ENCODE data around the gene RBPJL. TPM values are rescaled to one million over a fixed set of nuclear protein-coding genes. Genes with fewer than 3 reads are reported as not detected.

RBPJL gene
- total and polyA plus RNA-seq, 2 of the 8 experiments (the other 6 are each of a cell fraction or from before 2014, with no cell fraction given) = 0.67 to 1.3 TPM

- H4K20me1 ChIP-seq (replicated peaks in 1 of 2; ENCODE audit: control insufficient read depth in 1 of 2, insufficient read depth in 2 of 2, low read length in 2 of 2) = peaks cover 1 to 4% of the 10 kb centered on the region in 2 experiments
Measured at GRCh38 chr20:45328451-45328850, 21.8 kb downstream of the RBPJL start.

More at GRCh38 chr20:45328451-45328850, 21.8 kb downstream of the RBPJL start:
- H3K23ac ChIP-seq (ENCODE audit: insufficient read length) = no peak overlapping the region
- H2BK15ac ChIP-seq (ENCODE audit: low read length) = no peak overlapping the region
- H3K4ac ChIP-seq (replicated peaks; ENCODE audit: insufficient read length, low read depth, low read length) = no peak overlapping the region
- H3K14ac ChIP-seq (ENCODE audit: insufficient read length) = no peak overlapping the region
- H2BK20ac ChIP-seq (ENCODE audit: low read length) = no peak overlapping the region
- 88% methylated on average over 4 of the region's 4 CpGs; no CpG with 5 or more reads in 1 of the 2 experiments for WGBS, 2 experiments (ENCODE audit: extremely low coverage in 1 of 2, insufficient coverage in 1 of 2, insufficient read length in 1 of 2, insufficient replicate concordance in 2 of 2, low coverage in 1 of 2, low lambda C conversion rate in 2 of 2, missing lambda C conversion rate in 1 of 2)
- DNase-seq (ENCODE audit: low read depth in 1 of 2, low spot score in 2 of 2) (no peak), FAIRE-seq (no peak)
- no peak overlapping the region for H2BK5ac ChIP-seq (ENCODE audit: low read depth, low read length)
- H3K27ac ChIP-seq (ENCODE audit: low read depth, low read length) = no peak overlapping the region
- H3K4me1 ChIP-seq (replicated peaks in 1 of 4; ENCODE audit: control insufficient read depth in 3 of 4, insufficient read depth in 4 of 4, low read length in 3 of 4) = no peaks in the 10 kb centered on the region; a peak in 1 of 7 replicates
- no peaks in the 10 kb centered on the region for H3K79me1 ChIP-seq (ENCODE audit: low read depth, low read length)
- no peak overlapping the region for H2AK5ac ChIP-seq (ENCODE audit: low read depth, low read length)
- H3K4me2 ChIP-seq (ENCODE audit: insufficient read depth in 1 of 2, low read depth in 2 of 2, low read length in 2 of 2) = no peak overlapping the region
- no peak overlapping the region for H3K56ac ChIP-seq (replicated peaks; ENCODE audit: insufficient read length, low read depth, low read length)
- no peak overlapping the region for H3K18ac ChIP-seq (ENCODE audit: extremely low read depth, low read length)
- H4K91ac ChIP-seq (replicated peaks; ENCODE audit: insufficient read length, low read length) = no peak overlapping the region
- no peak overlapping the region; the same call in 1 of the 2 replicates for H4K8ac ChIP-seq (ENCODE audit: extremely low read depth, insufficient read depth, low read length)
- H2BK120ac ChIP-seq (replicated peaks; ENCODE audit: low read depth, low read length) = no peak overlapping the region
- POLR2A ChIA-PET (ENCODE audit: partially characterized antibody) = interaction anchor here (1.2 kb wide), 1 partner anchor 19 kb away, joined by 4 read pairs; the partner anchor contains the start of gene SDC4
- no peaks in the 10 kb centered on the region for H3K27me3 ChIP-seq (replicated peaks in 1 of 4; ENCODE audit: control insufficient read depth in 3 of 4, extremely low read depth in 1 of 4, insufficient read depth in 3 of 4, low read length in 3 of 4)
- no peak overlapping the region for H2BK12ac ChIP-seq (ENCODE audit: low read depth, low read length)
- no peak overlapping the region for H3K4me3 ChIP-seq (ENCODE audit: extremely low read depth in 1 of 4, insufficient read depth in 2 of 4, low read depth in 3 of 4, low read length in 4 of 4)
- H3K79me2 ChIP-seq (ENCODE audit: control insufficient read depth in 1 of 2, insufficient read depth in 2 of 2, low read length in 2 of 2) = no peaks in the 10 kb centered on the region
- peaks cover 8 to 51% (median 36%) of the 10 kb centered on the region in 4 experiments for H3K36me3 ChIP-seq (ENCODE audit: control insufficient read depth in 2 of 4, insufficient read depth in 4 of 4, low read length in 3 of 4)
- no peaks in the 10 kb centered on the region for H3K9me3 ChIP-seq (ENCODE audit: insufficient read depth in 2 of 2, low read depth in 1 of 2, low read length in 1 of 2)
- H2AFZ ChIP-seq (ENCODE audit: low read length) = no peak overlapping the region
- H3K23me2 ChIP-seq (ENCODE audit: low read depth, low read length) = no peaks in the 10 kb centered on the region
- H4K5ac ChIP-seq (ENCODE audit: insufficient read length, low read depth, low read length) = no peak overlapping the region
- H3K9ac ChIP-seq (replicated peaks in 1 of 4; ENCODE audit: extremely low read depth in 1 of 4, low read depth in 3 of 4, low read length in 3 of 4) = no peak overlapping the region
- CTCF ChIA-PET (ENCODE audit: partially characterized antibody) = interaction anchor here (1.4 to 2.1 kb wide), 6 partner anchors 10 to 109 kb away, joined by 3 to 10 read pairs (median 4); no protein-coding TSS in a partner anchor
- TF ChIP-seq TCF12 (IDR thresholded peaks at IDR 0.05; ENCODE audit: low read depth, low read length) (no peak), GABPA (IDR thresholded peaks at IDR 0.05; ENCODE audit: borderline replicate concordance, insufficient read depth, low read length) (no peak), CHD1 (IDR thresholded peaks at IDR 0.05; ENCODE audit: low read depth, low read length) (no peak)
